ENCODE data around the gene GALNT10.

DNA sequence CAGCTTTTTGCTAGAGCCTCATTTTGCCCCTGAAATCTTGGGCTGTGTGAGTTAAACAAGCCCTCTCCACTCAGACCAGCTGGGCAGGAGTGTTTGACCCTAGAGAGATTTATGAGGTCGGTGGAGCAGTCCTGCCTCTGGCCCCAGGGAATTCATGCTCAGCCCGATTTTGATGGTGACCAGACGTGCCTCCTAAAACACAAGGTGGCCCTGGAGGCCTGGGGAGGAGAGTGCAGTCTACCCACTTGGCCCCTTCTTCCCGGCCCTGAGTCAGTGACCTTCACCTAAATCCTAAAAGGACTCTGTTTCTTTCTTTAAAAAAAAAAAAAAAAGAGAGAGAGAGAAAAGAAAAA, 168.7 kb downstream of the GALNT10 start:
- TF ChIP-seq, protein P1, sequence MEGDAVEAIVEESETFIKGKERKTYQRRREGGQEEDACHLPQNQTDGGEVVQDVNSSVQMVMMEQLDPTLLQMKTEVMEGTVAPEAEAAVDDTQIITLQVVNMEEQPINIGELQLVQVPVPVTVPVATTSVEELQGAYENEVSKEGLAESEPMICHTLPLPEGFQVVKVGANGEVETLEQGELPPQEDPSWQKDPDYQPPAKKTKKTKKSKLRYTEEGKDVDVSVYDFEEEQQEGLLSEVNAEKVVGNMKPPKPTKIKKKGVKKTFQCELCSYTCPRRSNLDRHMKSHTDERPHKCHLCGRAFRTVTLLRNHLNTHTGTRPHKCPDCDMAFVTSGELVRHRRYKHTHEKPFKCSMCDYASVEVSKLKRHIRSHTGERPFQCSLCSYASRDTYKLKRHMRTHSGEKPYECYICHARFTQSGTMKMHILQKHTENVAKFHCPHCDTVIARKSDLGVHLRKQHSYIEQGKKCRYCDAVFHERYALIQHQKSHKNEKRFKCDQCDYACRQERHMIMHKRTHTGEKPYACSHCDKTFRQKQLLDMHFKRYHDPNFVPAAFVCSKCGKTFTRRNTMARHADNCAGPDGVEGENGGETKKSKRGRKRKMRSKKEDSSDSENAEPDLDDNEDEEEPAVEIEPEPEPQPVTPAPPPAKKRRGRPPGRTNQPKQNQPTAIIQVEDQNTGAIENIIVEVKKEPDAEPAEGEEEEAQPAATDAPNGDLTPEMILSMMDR (IDR thresholded peaks at IDR 0.05), result no peak
- TF ChIP-seq TEAD4 (IDR thresholded peaks at IDR 0.05; ENCODE audit: borderline replicate concordance, insufficient read depth), result no peak
- TF ChIP-seq POLR2AphosphoS5 (IDR thresholded peaks at IDR 0.05; ENCODE audit: low read depth, low read length), result no peak
- no peak for TF ChIP-seq TCF12 (IDR thresholded peaks at IDR 0.05)
- no peak for TF ChIP-seq EZH2phosphoT487 (IDR thresholded peaks at IDR 0.05; ENCODE audit: borderline replicate concordance, low read depth)
- TF ChIP-seq, protein P2, sequence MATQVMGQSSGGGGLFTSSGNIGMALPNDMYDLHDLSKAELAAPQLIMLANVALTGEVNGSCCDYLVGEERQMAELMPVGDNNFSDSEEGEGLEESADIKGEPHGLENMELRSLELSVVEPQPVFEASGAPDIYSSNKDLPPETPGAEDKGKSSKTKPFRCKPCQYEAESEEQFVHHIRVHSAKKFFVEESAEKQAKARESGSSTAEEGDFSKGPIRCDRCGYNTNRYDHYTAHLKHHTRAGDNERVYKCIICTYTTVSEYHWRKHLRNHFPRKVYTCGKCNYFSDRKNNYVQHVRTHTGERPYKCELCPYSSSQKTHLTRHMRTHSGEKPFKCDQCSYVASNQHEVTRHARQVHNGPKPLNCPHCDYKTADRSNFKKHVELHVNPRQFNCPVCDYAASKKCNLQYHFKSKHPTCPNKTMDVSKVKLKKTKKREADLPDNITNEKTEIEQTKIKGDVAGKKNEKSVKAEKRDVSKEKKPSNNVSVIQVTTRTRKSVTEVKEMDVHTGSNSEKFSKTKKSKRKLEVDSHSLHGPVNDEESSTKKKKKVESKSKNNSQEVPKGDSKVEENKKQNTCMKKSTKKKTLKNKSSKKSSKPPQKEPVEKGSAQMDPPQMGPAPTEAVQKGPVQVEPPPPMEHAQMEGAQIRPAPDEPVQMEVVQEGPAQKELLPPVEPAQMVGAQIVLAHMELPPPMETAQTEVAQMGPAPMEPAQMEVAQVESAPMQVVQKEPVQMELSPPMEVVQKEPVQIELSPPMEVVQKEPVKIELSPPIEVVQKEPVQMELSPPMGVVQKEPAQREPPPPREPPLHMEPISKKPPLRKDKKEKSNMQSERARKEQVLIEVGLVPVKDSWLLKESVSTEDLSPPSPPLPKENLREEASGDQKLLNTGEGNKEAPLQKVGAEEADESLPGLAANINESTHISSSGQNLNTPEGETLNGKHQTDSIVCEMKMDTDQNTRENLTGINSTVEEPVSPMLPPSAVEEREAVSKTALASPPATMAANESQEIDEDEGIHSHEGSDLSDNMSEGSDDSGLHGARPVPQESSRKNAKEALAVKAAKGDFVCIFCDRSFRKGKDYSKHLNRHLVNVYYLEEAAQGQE (IDR thresholded peaks at IDR 0.05; ENCODE audit: low read depth, low read length), result no peak
- no peak for TF ChIP-seq TAF1 (IDR thresholded peaks at IDR 0.05; ENCODE audit: borderline replicate concordance, low read depth, low read length)
- no peak for TF ChIP-seq SIN3A (IDR thresholded peaks at IDR 0.05; ENCODE audit: borderline replicate concordance, low read depth, low read length)
- no peak for TF ChIP-seq RAD21 (IDR thresholded peaks at IDR 0.05; ENCODE audit: low read length)
